Measurements from ENCODE around the gene NFIB. TPM values are rescaled to one million over a fixed set of nuclear protein-coding genes. Genes with fewer than 3 reads are reported as not detected.

Gene NFIB
- total and polyA plus RNA-seq, 2 of the 8 experiments (the other 6 are each of a cell fraction or from before 2014, with no cell fraction given): 2.6 to 13.1 TPM

DNA sequence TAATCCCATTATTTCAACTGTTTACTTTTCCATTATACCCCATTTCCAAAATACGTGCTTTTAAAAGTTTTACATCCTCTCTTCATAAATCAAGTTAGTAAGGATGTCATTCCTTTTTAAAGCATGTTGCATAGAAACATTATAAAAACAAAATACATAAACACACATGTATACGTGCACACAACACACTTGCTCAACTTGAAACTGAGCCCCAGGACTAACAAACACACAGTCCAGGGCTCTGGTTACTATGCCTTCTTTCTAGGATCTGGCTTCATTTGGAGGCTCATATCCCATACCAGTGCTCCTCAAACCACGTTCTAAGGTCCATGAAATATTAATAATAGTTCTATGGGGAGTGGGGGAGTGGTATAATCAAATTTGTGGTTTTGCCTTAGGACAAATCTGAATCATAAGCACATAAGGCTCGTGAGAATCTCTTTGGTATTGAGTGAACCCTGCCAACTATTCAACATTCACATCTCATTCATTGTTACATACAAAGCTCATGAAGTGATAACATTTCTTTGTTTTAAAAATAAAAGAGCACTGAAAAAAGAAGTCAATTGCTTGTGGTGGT is 55.2 kb downstream of the NFIB start:
- no peaks in the 10 kb centered on the region for H3K79me1 ChIP-seq (ENCODE audit: low read depth, low read length)
- no peak overlapping the region for H3K4ac ChIP-seq (replicated peaks; ENCODE audit: insufficient read length, low read depth, low read length)
- H4K20me1 ChIP-seq (replicated peaks in 1 of 2; ENCODE audit: control insufficient read depth in 1 of 2, insufficient read depth in 2 of 2, low read length in 2 of 2): no peaks in the 10 kb centered on the region
- H3K23me2 ChIP-seq (ENCODE audit: low read depth, low read length): no peaks in the 10 kb centered on the region
- WGBS, 2 experiments (ENCODE audit: extremely low coverage in 1 of 2, insufficient coverage in 1 of 2, insufficient read length in 1 of 2, insufficient replicate concordance in 2 of 2, low coverage in 1 of 2, low lambda C conversion rate in 2 of 2, missing lambda C conversion rate in 1 of 2): 89% methylated on average over 4 of the region's 4 CpGs; no CpG with 5 or more reads in 1 of the 2 experiments
- no peak overlapping the region for H3K18ac ChIP-seq (ENCODE audit: extremely low read depth, low read length)
- H2BK20ac ChIP-seq (ENCODE audit: low read length): no peak overlapping the region
- no peak overlapping the region for H3K56ac ChIP-seq (replicated peaks; ENCODE audit: insufficient read length, low read depth, low read length)
- FAIRE-seq (no peak), DNase-seq (ENCODE audit: low read depth in 1 of 2, low spot score in 2 of 2) (no peak)
- H2BK15ac ChIP-seq (ENCODE audit: low read length): no peak overlapping the region
- no peak overlapping the region for H3K9ac ChIP-seq (replicated peaks in 1 of 4; ENCODE audit: extremely low read depth in 1 of 4, low read depth in 3 of 4, low read length in 3 of 4)
- no peak overlapping the region for H3K14ac ChIP-seq (ENCODE audit: insufficient read length)
- H2BK5ac ChIP-seq (ENCODE audit: low read depth, low read length): no peak overlapping the region
- no peaks in the 10 kb centered on the region for H3K9me3 ChIP-seq (ENCODE audit: insufficient read depth in 2 of 2, low read depth in 1 of 2, low read length in 1 of 2)
- H2BK120ac ChIP-seq (replicated peaks; ENCODE audit: low read depth, low read length): no peak overlapping the region
- H3K4me3 ChIP-seq (ENCODE audit: extremely low read depth in 1 of 4, insufficient read depth in 2 of 4, low read depth in 3 of 4, low read length in 4 of 4): no peak overlapping the region
- H3K4me2 ChIP-seq (ENCODE audit: insufficient read depth in 1 of 2, low read depth in 2 of 2, low read length in 2 of 2): no peak overlapping the region
- H4K91ac ChIP-seq (replicated peaks; ENCODE audit: insufficient read length, low read length): no peak overlapping the region
- peaks cover 0 to 6% (median 0%) of the 10 kb centered on the region in 4 experiments; a peak in 1 of 7 replicates for H3K4me1 ChIP-seq (replicated peaks in 1 of 4; ENCODE audit: control insufficient read depth in 3 of 4, insufficient read depth in 4 of 4, low read length in 3 of 4)
- TF ChIP-seq POU5F1 (IDR thresholded peaks at IDR 0.05; ENCODE audit: low read depth, low read length) (no peak), KDM1A (IDR thresholded peaks at IDR 0.05; ENCODE audit: borderline replicate concordance, low read length) (no peak), TEAD4 (IDR thresholded peaks at IDR 0.05; ENCODE audit: low read depth, low read length) (no peak), TCF12 (IDR thresholded peaks at IDR 0.05; ENCODE audit: low read depth, low read length) (no peak), KDM4A (IDR thresholded peaks at IDR 0.05; ENCODE audit: low read depth, low read length, severe bottlenecking) (no peak), RAD21 (IDR thresholded peaks at IDR 0.05 in 1 of 2, conservative IDR thresholded peaks at IDR 0.05 in 1 of 2; ENCODE audit: low read depth in 2 of 2, low read length in 2 of 2) (no peak), SP4 (IDR thresholded peaks at IDR 0.05; ENCODE audit: low read length) (no peak), EZH2 (IDR thresholded peaks at IDR 0.05; ENCODE audit: low read depth, low read length, severe bottlenecking) (no peak), SP1 (IDR thresholded peaks at IDR 0.05; ENCODE audit: low read depth, low read length) (no peak), ASH2L (IDR thresholded peaks at IDR 0.05; ENCODE audit: low read length) (no peak), RBBP5 (IDR thresholded peaks at IDR 0.05; ENCODE audit: borderline replicate concordance, low read depth, low read length) (no peak)
- no peak overlapping the region for H4K8ac ChIP-seq (ENCODE audit: extremely low read depth, insufficient read depth, low read length)
- no peaks in the 10 kb centered on the region for H3K27me3 ChIP-seq (replicated peaks in 1 of 4; ENCODE audit: control insufficient read depth in 3 of 4, extremely low read depth in 1 of 4, insufficient read depth in 3 of 4, low read length in 3 of 4)
- no peak overlapping the region for H2AFZ ChIP-seq (ENCODE audit: low read length)
- H2AK5ac ChIP-seq (ENCODE audit: low read depth, low read length): no peak overlapping the region
- no peak overlapping the region for H2BK12ac ChIP-seq (ENCODE audit: low read depth, low read length)
- H3K23ac ChIP-seq (ENCODE audit: insufficient read length): no peak overlapping the region
- no peak overlapping the region for H4K5ac ChIP-seq (ENCODE audit: insufficient read length, low read depth, low read length)
- no peak overlapping the region for H3K27ac ChIP-seq (ENCODE audit: low read depth, low read length)
- ChIA-PET POLR2A (ENCODE audit: partially characterized antibody) (interaction anchor here (1.5 kb wide), 1 partner anchor 15 kb away, joined by 5 read pairs; no protein-coding TSS in a partner anchor), CTCF (ENCODE audit: partially characterized antibody) (no interaction called here)
- H3K36me3 ChIP-seq (ENCODE audit: control insufficient read depth in 2 of 4, insufficient read depth in 4 of 4, low read length in 3 of 4): no peaks in the 10 kb centered on the region; a peak in 1 of 8 replicates
- peaks cover 0 to 8% of the 10 kb centered on the region in 2 experiments; a peak in 1 of 4 replicates for H3K79me2 ChIP-seq (ENCODE audit: control insufficient read depth in 1 of 2, insufficient read depth in 2 of 2, low read length in 2 of 2)
